Kidney (tissue), 14 donors: ENCODE measurements around the gene BLTP3B. TPM values are rescaled to one million over a fixed set of nuclear protein-coding genes. Genes with fewer than 3 reads are reported as not detected.
A peak's percentile ranks its signal among the peaks of the same experiment; 100 is the strongest.

ENCODE experiments used
- DNase-seq, 5 donors: peaks; one replicate each; pipeline ENCODE4 v3.0.0-alpha.2; 2013 to 2020
- FAIRE-seq: peaks from 2 replicates; lab custom pipeline; 2012; peaks lifted over from hg19 to GRCh38; lab: Jason Lieb, UNC
- H3K27ac ChIP-seq, 2 donors: one replicate each; pipeline ENCODE4 v1.7.0; 2013; ENCODE audit warnings: low read depth in 2 of 2, low read length in 2 of 2, inconsistent platforms in 1 of 2
- H3K27me3 ChIP-seq: one replicate; pipeline ENCODE4 v1.7.1; 2013; ENCODE audit warnings: low read length, inconsistent platforms; ENCODE audit not compliant: control insufficient read depth, insufficient read depth
- H3K36me3 ChIP-seq, 3 donors: one replicate each; pipeline versions ENCODE4 v1.7.0 to v1.7.1; 2013; ENCODE audit warnings: low read length in 3 of 3, control low read depth in 1 of 3, inconsistent platforms in 1 of 3; ENCODE audit not compliant: insufficient read depth in 3 of 3, control insufficient read depth in 2 of 3
- H3K4me1 ChIP-seq, 3 donors: one replicate each; pipeline versions ENCODE4 v1.7.0 to v1.7.1; 2013; ENCODE audit warnings: low read length in 3 of 3, inconsistent platforms in 1 of 3, low read depth in 1 of 3; ENCODE audit not compliant: control insufficient read depth in 2 of 3, insufficient read depth in 2 of 3
- H3K4me3 ChIP-seq, 3 donors: one replicate each; pipeline versions ENCODE4 v1.7.0 to v1.8.1; 2013; ENCODE audit warnings: low read length in 3 of 3, control low read depth in 1 of 3, inconsistent platforms in 1 of 3
- H3K9ac ChIP-seq, 3 donors: one replicate each; pipeline versions ENCODE4 v1.7.0 to v1.7.1; 2013; ENCODE audit warnings: low read length in 3 of 3, control low read depth in 1 of 3, inconsistent platforms in 1 of 3
- H3K9me3 ChIP-seq, 3 donors: one replicate each; pipeline versions ENCODE4 v1.7.0 to v1.7.1; 2013; ENCODE audit warnings: low read length in 3 of 3, control low read depth in 1 of 3, inconsistent platforms in 1 of 3; ENCODE audit not compliant: control insufficient read depth in 2 of 3, insufficient read depth in 1 of 3
- CTCF ChIP-seq: IDR thresholded peaks from 3 replicates; pipeline ENCODE4 v1.5.1; 2012; ENCODE audit warnings: mild to moderate bottlenecking, moderate library complexity, borderline replicate concordance; ENCODE audit not compliant: insufficient read depth; ENCODE audit errors: extremely low read depth
- intact Hi-C: fragments of 100-400 bp; cut with DNase I; formaldehyde crosslinking; loops from one replicate; pipeline ENCODE4 v1.11.1; 2022
- polyA plus RNA-seq: library from polyadenylated mRNA; stranded (reverse); fragments of 350-450 nt; fragmentation: Illumina TruSeq; extraction: RNeasy Lipid Tissue Mini Kit (QIAGEN cat#74804); gene quantifications from one replicate; pipeline ENCODE4 v1.2.3, GENCODE V29; 2014; ENCODE audit warnings: low read depth, low replicate concordance; ENCODE audit not compliant: insufficient read depth
- total RNA-seq: library from RNA; stranded (reverse); fragmentation: NEBNext Ultra II Directional; extraction: Animal tissue kit (Norgen Biotek cat#: 25700); gene quantifications from one replicate; pipeline ENCODE4 v1.2.1, GENCODE V29; 2021
- donor health status: control.
- donor health status: control.
- donor health status: control.
- donor health status: control.
- donor health status: control.
- donor health status: DM: yes; HTN: yes; CAD: no.
- donor health status: Normal renal cell carcinoma (clear cell type).

Gene BLTP3B
- total and polyA plus RNA-seq, 2 donors from 2014 or later, result 9.3 to 18.3 TPM

GRCh38 chr12:100170313-100170858 is 27.7 kb upstream of the BLTP3B start:
- FAIRE-seq, result no peak

GRCh38 chr12:100169345-100169744 is 26.7 kb upstream of the BLTP3B start:
- Histone ChIP-seq H3K27ac (no peak overlapping the region), H3K4me1 (peaks cover 0 to 4% (median 2%) of the 10 kb centered on the region in 3 donors), H3K9ac (no peak overlapping the region), H3K36me3 (peaks cover 0 to 7% (median 0%) of the 10 kb centered on the region in 3 donors), H3K9me3 (no peaks in the 10 kb centered on the region), H3K4me3 (no peak overlapping the region), H3K27me3 (no peaks in the 10 kb centered on the region)
- no peak for FAIRE-seq
- DNase-seq, result no peak
- intact Hi-C loops, result no loop called here
- TF ChIP-seq CTCF, result no peak

More at GRCh38 chr12:100170313-100170858, 27.7 kb upstream of the BLTP3B start:
- intact Hi-C loops, result no loop called here
- Histone ChIP-seq H3K27me3 (no peaks in the 10 kb centered on the region), H3K9ac (no peak overlapping the region), H3K4me1 (peaks cover 0 to 4% (median 0%) of the 10 kb centered on the region in 3 donors), H3K4me3 (no peak overlapping the region), H3K36me3 (peaks cover 0 to 8% (median 0%) of the 10 kb centered on the region in 3 donors), H3K9me3 (no peaks in the 10 kb centered on the region), H3K27ac (no peak overlapping the region)
- DNase-seq, result peak in 2 of 5 donors; percentile 8 to 9
- TF ChIP-seq CTCF, result no peak

GRCh38 chr12:100168562-100168961 is 25.9 kb upstream of the BLTP3B start:
- Histone ChIP-seq H3K4me1 (peaks cover 0 to 7% (median 4%) of the 10 kb centered on the region in 3 donors), H3K4me3 (no peak overlapping the region), H3K27ac (no peak overlapping the region), H3K9me3 (no peaks in the 10 kb centered on the region), H3K36me3 (peaks cover 0 to 7% (median 0%) of the 10 kb centered on the region in 3 donors), H3K9ac (no peak overlapping the region), H3K27me3 (no peaks in the 10 kb centered on the region)
- FAIRE-seq (no peak), DNase-seq (no peak)
- intact Hi-C loops, result no loop called here
- no peak for TF ChIP-seq CTCF
